HPDE6-E6E7 (cell line): Measurements from ENCODE around the gene FAM221B.

Experiments
- DNase-seq: peaks from one replicate; pipeline ENCODE4 v3.0.0; 2011; ENCODE audit warnings: missing footprints; ENCODE audit errors: extremely low spot score

FAM221B gene

GRCh38 chr9:35820076-35820475, 8.5 kb downstream of the FAM221B start:
- no peak for DNase-seq

- DNase-seq = no peak
Observed at GRCh38 chr9:35818341-35818740, 10.2 kb downstream of the FAM221B start.

GRCh38 chr9:35816708-35817107, 11.8 kb downstream of the FAM221B start:
- no peak for DNase-seq

GRCh38 chr9:35814841-35815543, 13.5 kb downstream of the FAM221B start, which contains the start of gene HINT2:
TSS of gene HINT2 (minus strand) at chr9:35815042. CDS start at chr9:35814979, 63 bp downstream.
- DNase-seq = peak; percentile 98

- DNase-seq = peak; percentile 40
Observed at GRCh38 chr9:35814106-35814840, 14.3 kb downstream of the FAM221B start.

GRCh38 chr9:35813434-35814105, 15.0 kb downstream of the FAM221B start:
- DNase-seq = peak; percentile 51

GRCh38 chr9:35812025-35812602, 16.4 kb downstream of the FAM221B start, which contains the start of gene SPAG8:
TSS of gene SPAG8 (minus strand) at chr9:35812262. CDS start at chr9:35812147, 115 bp downstream.
- peak; percentile 93 for DNase-seq

- DNase-seq = no peak
Observed at GRCh38 chr9:35811381-35812024, 17.0 kb downstream of the FAM221B start.

- DNase-seq = no peak
Observed at GRCh38 chr9:35810122-35810521, 18.4 kb downstream of the FAM221B start.

GRCh38 chr9:35808433-35808832, 20.1 kb downstream of the FAM221B start:
- no peak for DNase-seq

GRCh38 chr9:35806101-35806500, 22.4 kb downstream of the FAM221B start:
- no peak for DNase-seq

GRCh38 chr9:35801328-35802128, 27.0 kb downstream of the FAM221B start:
- no peak for DNase-seq

- DNase-seq = no peak
Observed at GRCh38 chr9:35800530-35800929, 28.0 kb downstream of the FAM221B start.

- peak; percentile 86 for DNase-seq
Observed at GRCh38 chr9:35798658-35799374, 29.7 kb downstream of the FAM221B start.

- no peak for DNase-seq
Observed at GRCh38 chr9:35797311-35798109, 31.0 kb downstream of the FAM221B start.

- DNase-seq = no peak
Observed at GRCh38 chr9:35795695-35796094, 32.8 kb downstream of the FAM221B start.

GRCh38 chr9:35793461-35793860, 35.1 kb downstream of the FAM221B start:
- no peak for DNase-seq

- no peak for DNase-seq
Observed at GRCh38 chr9:35792826-35793225, 35.7 kb downstream of the FAM221B start.
